Body of pancreas (tissue), 4 donors: ENCODE data around the gene NXPH4. TPM values are rescaled to one million over a fixed set of nuclear protein-coding genes. Genes with fewer than 3 reads are reported as not detected.

Experiments
- ATAC-seq: fragments of 150-250 bp; one replicate; pipeline ENCODE4 v1.9.1; 2016
- DNase-seq, 4 donors: peaks; one replicate each; pipeline ENCODE4 v3.0.0-alpha.2; 2019
- H3K27ac ChIP-seq, 4 donors: fragments of 200-600 bp; sonication (generic); 1 replicate in 3 of 4; 2 replicates in 1 of 4; pipeline versions ENCODE4 v1.5.1 to v1.6.1; 2016 to 2019; ENCODE audit warnings: mild to moderate bottlenecking in 1 of 4, mixed read lengths in 1 of 4, moderate library complexity in 1 of 4
- H3K27me3 ChIP-seq, 2 donors: fragments of 200-600 bp; sonication (generic); one replicate each; pipeline ENCODE4 v1.6.0; 2016; ENCODE audit warnings: mild to moderate bottlenecking in 1 of 2
- H3K36me3 ChIP-seq, 2 donors: fragments of 200-600 bp; sonication (generic); replicated peaks in 1 of 2; 2 replicates each; pipeline ENCODE4 v1.5.1; 2016; ENCODE audit warnings: low read depth in 2 of 2; ENCODE audit not compliant: insufficient read depth in 1 of 2
- H3K4me1 ChIP-seq: fragments of 200-600 bp; sonication (generic); one replicate; pipeline ENCODE4 v1.6.0; 2016
- H3K4me3 ChIP-seq, 2 donors: fragments of 200-600 bp; sonication (generic); 1 replicate in 1 of 2; 2 replicates in 1 of 2; pipeline ENCODE4 v1.5.1; 2016 to 2019
- H3K9me3 ChIP-seq, 3 donors: fragments of 200-600 bp; sonication (generic); 1 replicate in 2 of 3; 2 replicates in 1 of 3; pipeline ENCODE4 v1.5.1; 2016
- CTCF ChIP-seq, 7 experiments: fragments of 450-650 bp in 4 of 7; fragments of 200-600 bp in 3 of 7; sonication (generic) in 3 of 7; IDR thresholded peaks; one replicate each; pipeline ENCODE4 v1.5.1; 2016 to 2019; ENCODE audit warnings: antibody characterized with exemption in 7 of 7
- POLR2A ChIP-seq, 3 donors: fragments of 450-650 bp; IDR thresholded peaks; one replicate each; pipeline ENCODE4 v1.6.1; 2016; ENCODE audit warnings: antibody characterized with exemption in 3 of 3, mild to moderate bottlenecking in 2 of 3
- WGBS, 2 donors: methylation state at CpG; one replicate each; pipeline ENCODE4 v1.1.5; 2017; 5-methylcytosine and 5-hydroxymethylcytosine counted together
- intact Hi-C: fragments of 100-400 bp; cut with DNase I; formaldehyde crosslinking; loops from one replicate; pipeline ENCODE4 v1.15.1; 2023
- total RNA-seq, 2 donors: library from RNA; depleted of rRNA; stranded (reverse); fragments of >200 nt; gene quantifications; one replicate each; pipeline ENCODE4 v1.1.0, GENCODE V29; 2016

NXPH4 gene
- total RNA-seq, 2 donors from 2014 or later: 2.9 to 4.6 TPM

- DNase-seq (no peak), ATAC-seq (no peak)
- no peak overlapping the region for H3K4me3 ChIP-seq
- no peak overlapping the region for H3K27ac ChIP-seq
- TF ChIP-seq CTCF (IDR thresholded peaks at IDR 0.05) (no peak), POLR2A (IDR thresholded peaks at IDR 0.05) (no peak)
- intact Hi-C loops: no loop called here
- 82 to 86% methylated on average over 11 to 29 of the region's 29 CpGs for WGBS, 2 donors
- H3K36me3 ChIP-seq: peaks cover 0 to 2% of the 10 kb centered on the region in 2 donors
- H3K4me1 ChIP-seq: no peaks in the 10 kb centered on the region
- H3K9me3 ChIP-seq: no peaks in the 10 kb centered on the region
- H3K27me3 ChIP-seq: no peaks in the 10 kb centered on the region
These were observed 8.6 kb upstream of the NXPH4 start for GRCh38 chr12:57207731-57208630.

- Histone ChIP-seq H3K36me3 (peaks cover 0 to 2% of the 10 kb centered on the region in 2 donors), H3K27me3 (no peaks in the 10 kb centered on the region), H3K27ac (no peak overlapping the region), H3K9me3 (no peaks in the 10 kb centered on the region), H3K4me3 (no peak overlapping the region), H3K4me1 (peaks cover 4% of the 10 kb centered on the region)
- no peak for ATAC-seq
- WGBS, 2 donors: 80 to 93% methylated on average over 14 to 22 of the region's 22 CpGs
- TF ChIP-seq CTCF (IDR thresholded peaks at IDR 0.05): no peak
- TF ChIP-seq POLR2A (IDR thresholded peaks at IDR 0.05): no peak
- no peak for DNase-seq
- intact Hi-C loops: no loop called here
These were observed 7.8 kb upstream of the NXPH4 start for GRCh38 chr12:57208631-57209282.

GRCh38 chr12:57209916-57210315 lies 6.7 kb upstream of the NXPH4 start:
- intact Hi-C loops: no loop called here
- Histone ChIP-seq H3K4me3 (no peak overlapping the region), H3K36me3 (peaks cover 0 to 2% of the 10 kb centered on the region in 2 donors), H3K4me1 (peaks cover 16% of the 10 kb centered on the region), H3K27ac (no peak overlapping the region), H3K9me3 (no peaks in the 10 kb centered on the region), H3K27me3 (peaks cover 0 to 4% of the 10 kb centered on the region in 2 donors)
- no peak for ATAC-seq
- TF ChIP-seq CTCF (IDR thresholded peaks at IDR 0.05) (no peak), POLR2A (IDR thresholded peaks at IDR 0.05) (no peak)
- 89 to 91% methylated on average over 8 of the region's 8 CpGs for WGBS, 2 donors
- DNase-seq: no peak

- H3K9me3 ChIP-seq: no peaks in the 10 kb centered on the region
- TF ChIP-seq CTCF (IDR thresholded peaks at IDR 0.05) (no peak), POLR2A (IDR thresholded peaks at IDR 0.05) (no peak)
- no peak overlapping the region for H3K27ac ChIP-seq
- no peak for ATAC-seq
- 79 to 89% methylated on average over 9 to 12 of the region's 15 CpGs for WGBS, 2 donors
- H3K4me3 ChIP-seq: no peak overlapping the region
- intact Hi-C loops: no loop called here
- H3K27me3 ChIP-seq: peaks cover 0 to 4% of the 10 kb centered on the region in 2 donors
- H3K36me3 ChIP-seq: peaks cover 0 to 2% of the 10 kb centered on the region in 2 donors
- no peak for DNase-seq
- H3K4me1 ChIP-seq: peaks cover 19% of the 10 kb centered on the region
These were observed 6.1 kb upstream of the NXPH4 start for GRCh38 chr12:57210461-57210860.
